Hepatocyte (in vitro differentiated cells): ENCODE data around the gene SOX8.

Source experiments
- EZH2 ChIP-seq: fragments of 200-600 bp; sonication (generic); IDR thresholded peaks from 2 replicates; pipeline ENCODE4 v1.6.1; 2016; ENCODE audit warnings: antibody characterized with exemption, mild to moderate bottlenecking, borderline replicate concordance
- EZH2phosphoT487 ChIP-seq: fragments of 200-600 bp; sonication (generic); IDR thresholded peaks from one replicate; pipeline ENCODE4 v1.6.1; 2018; ENCODE audit warnings: antibody characterized with exemption, mild to moderate bottlenecking, low read depth, moderate library complexity; ENCODE audit not compliant: unreplicated experiment, severe bottlenecking
- TF ChIP-seq, protein P1 (sequence below): fragments of 200-600 bp; sonication (generic); IDR thresholded peaks from 2 replicates; pipeline ENCODE4 v1.5.1; 2016; ENCODE audit warnings: antibody characterized with exemption, mild to moderate bottlenecking; ENCODE audit not compliant: poor library complexity

DNA sequence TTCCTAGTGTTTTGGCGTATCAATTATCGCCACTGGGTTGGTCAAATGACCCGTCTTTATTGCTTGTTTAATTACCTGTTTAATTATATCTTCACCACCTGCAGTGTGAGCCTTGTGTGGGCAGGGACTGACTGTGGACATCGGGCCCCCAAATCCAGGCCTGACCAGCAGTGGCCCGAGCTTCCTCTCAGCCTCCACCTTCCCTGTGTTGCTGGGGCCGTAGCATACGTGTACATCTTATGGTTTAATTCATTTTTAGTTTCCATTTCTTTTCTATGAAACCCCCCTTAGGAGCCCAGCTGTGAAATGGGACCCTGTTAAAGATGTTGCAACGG lies 9.6 kb upstream of the SOX8 start:
- TF ChIP-seq, protein P1, sequence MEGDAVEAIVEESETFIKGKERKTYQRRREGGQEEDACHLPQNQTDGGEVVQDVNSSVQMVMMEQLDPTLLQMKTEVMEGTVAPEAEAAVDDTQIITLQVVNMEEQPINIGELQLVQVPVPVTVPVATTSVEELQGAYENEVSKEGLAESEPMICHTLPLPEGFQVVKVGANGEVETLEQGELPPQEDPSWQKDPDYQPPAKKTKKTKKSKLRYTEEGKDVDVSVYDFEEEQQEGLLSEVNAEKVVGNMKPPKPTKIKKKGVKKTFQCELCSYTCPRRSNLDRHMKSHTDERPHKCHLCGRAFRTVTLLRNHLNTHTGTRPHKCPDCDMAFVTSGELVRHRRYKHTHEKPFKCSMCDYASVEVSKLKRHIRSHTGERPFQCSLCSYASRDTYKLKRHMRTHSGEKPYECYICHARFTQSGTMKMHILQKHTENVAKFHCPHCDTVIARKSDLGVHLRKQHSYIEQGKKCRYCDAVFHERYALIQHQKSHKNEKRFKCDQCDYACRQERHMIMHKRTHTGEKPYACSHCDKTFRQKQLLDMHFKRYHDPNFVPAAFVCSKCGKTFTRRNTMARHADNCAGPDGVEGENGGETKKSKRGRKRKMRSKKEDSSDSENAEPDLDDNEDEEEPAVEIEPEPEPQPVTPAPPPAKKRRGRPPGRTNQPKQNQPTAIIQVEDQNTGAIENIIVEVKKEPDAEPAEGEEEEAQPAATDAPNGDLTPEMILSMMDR, result no peak
- TF ChIP-seq EZH2 (no peak), EZH2phosphoT487 (no peak)
